AG04449 (cell line): ENCODE data around the gene MRPL50.
"Not testable (repeated sequence)": the region's sequence is repeated elsewhere in the genome, so short reads cannot be mapped to it uniquely, and the experiment has no call there.

Experiments
- CTCF ChIA-PET: fragments of 350-600 bp; formaldehyde crosslinking; extraction: SDS; loops from one replicate; lab custom pipeline; 2021; ENCODE audit warnings: antibody characterized with exemption; lab: Yijun Ruan, JAX
- POLR2A ChIA-PET: fragments of 400-600, 350-600 bp; formaldehyde crosslinking; extraction: SDS; loops from one replicate; lab custom pipeline; 2020; ENCODE audit warnings: antibody characterized with exemption, inconsistent platforms; lab: Yijun Ruan, JAX
- DNase-seq: peaks from one replicate; pipeline ENCODE4 v3.0.0-alpha.2; 2010; ENCODE audit warnings: low read depth, low spot score
- H3K4me3 ChIP-seq: 2 replicates; pipeline ENCODE4 v1.5.1; 2011; ENCODE audit warnings: low read depth, mild to moderate bottlenecking, control low read depth, low read length
- CTCF ChIP-seq: IDR thresholded peaks from one replicate; pipeline ENCODE4 v1.5.1; 2011; ENCODE audit warnings: mild to moderate bottlenecking, moderate library complexity, low read length, control low read depth, inconsistent platforms; ENCODE audit not compliant: insufficient read depth; ENCODE audit errors: missing control alignments

MRPL50 gene

DNA sequence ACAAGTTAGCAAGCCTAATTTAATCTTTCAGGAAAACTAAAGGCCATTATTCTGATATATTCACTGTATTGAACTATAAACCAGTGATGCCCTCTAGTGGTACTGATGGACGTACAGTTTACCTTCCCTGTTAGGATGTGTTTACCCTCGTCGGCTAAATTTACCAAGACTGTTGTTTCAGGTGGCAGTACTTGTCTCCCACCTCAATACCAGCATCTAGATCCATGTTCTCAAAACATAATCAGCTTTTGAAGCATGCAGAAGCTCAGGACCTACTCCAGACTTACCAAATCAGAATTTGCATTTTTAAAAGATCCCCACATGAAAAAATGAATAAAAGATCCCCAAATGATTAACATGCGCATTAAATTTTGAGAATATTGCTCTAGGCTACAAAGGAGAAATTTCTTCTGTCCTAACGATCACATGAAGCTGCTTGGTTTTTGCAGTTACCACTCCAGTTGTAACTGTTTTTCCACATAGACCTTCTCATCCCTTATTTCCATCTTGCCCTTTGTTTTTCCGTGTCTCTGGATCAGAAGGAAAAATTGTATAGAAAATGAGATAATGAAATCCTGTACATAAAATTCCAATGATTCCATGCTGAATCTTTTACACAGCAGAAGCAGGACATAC lies 10.4 kb downstream of the MRPL50 start:
- peak; percentile 65 for TF ChIP-seq CTCF
- no peak overlapping the region for H3K4me3 ChIP-seq
- DNase-seq: no peak
- CTCF ChIA-PET: interaction anchor here (0.6 to 3.9 kb wide), 25 partner anchors 8 to 1361 kb away, joined by 3 to 77 read pairs (median 3); partner anchors contain the start of genes MRPL50, RNF20 and ZNF189
- POLR2A ChIA-PET: interaction anchor here (1.2 kb wide), 1 partner anchor 11 kb away, joined by 3 read pairs; the partner anchor contains the start of genes MRPL50 and ZNF189

DNA sequence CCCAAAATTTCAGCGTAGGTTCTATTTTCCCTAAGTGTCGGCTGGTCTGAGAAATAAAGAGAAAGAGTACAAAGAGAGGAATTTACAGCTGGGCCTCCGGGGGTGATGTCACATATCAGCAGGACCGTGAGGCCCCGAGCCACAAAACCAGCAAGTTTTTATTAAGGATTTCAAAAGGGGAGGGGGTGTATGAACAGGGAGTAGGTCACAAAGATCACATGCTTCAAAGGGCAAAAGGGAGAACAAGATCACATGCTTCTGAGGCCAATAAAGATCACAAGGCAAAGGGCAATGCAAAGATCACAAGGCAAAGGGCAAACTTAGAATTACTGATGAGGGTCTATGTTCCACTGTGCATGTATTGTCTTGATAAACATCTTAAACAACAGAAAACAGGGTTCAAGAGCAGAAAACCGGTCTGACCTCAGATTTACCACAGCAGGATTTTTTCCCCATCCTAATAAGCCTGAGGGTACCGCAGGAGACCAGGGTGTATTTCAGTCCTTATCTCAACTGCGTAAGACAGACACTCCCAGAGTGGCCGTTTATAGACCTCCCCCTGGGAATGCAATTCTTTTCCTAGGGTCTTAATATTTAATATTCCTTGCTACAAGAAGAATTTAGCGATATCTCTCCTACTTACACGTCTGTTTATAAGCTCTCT lies 13.4 kb downstream of the MRPL50 start, which contains the start of gene BAAT:
Gene BAAT (minus strand): TSS at position 134 of the 664 bp plus-strand sequence. CDS start 13,602 bp downstream, outside the sequence.
- CTCF ChIA-PET, H3K4me3 ChIP-seq, POLR2A ChIA-PET, DNase-seq: not testable (repeated sequence)

DNA sequence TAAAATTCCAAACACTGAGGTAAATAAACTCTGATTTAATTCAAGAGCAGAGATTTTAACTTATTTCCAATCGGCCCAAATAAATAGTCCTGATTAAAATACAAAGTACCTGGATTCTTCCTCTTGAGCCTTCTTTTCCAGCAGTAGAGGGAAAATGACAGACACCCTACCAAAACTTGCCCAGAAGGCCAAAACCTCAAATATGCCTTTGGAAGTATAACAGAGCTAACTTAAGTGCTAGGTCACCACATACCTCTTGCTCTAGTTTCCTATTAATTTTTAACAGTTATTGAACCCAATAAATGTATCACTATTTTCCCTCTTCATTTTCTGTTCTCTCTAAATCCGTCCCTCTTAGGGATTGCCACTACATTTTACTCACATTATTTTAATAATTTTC lies 15.1 kb downstream of the MRPL50 start:
- ChIA-PET POLR2A (no interaction called here), CTCF (interaction anchor here (1.1 kb wide), 1 partner anchor 264 kb away, joined by 3 read pairs; no protein-coding TSS in a partner anchor)
- TF ChIP-seq CTCF: no peak
- DNase-seq: no peak
- H3K4me3 ChIP-seq: no peak overlapping the region

- POLR2A ChIA-PET: no interaction called here
- no peak for TF ChIP-seq CTCF
Measured at GRCh38 chr9:101381833-101382342, 16.5 kb downstream of the MRPL50 start.

DNA sequence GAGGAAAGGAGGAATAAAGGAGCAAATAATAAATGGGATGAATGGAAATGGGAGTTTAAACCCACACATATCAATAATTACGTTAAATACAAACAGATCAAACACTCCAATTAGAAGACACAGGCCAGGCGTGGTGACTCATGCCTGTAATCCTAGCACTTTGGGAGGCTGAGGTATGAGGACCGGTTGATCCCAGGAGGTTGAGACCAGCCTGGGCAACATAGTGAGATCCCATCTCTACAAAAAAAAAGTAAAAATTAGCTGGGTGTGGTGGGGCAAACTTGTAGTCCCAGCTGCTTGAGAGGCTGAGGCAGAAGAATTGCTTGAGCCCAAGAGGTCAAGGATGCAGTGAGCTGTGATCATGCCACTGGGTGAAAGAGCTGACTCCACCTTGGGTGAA lies 17.3 kb downstream of the MRPL50 start:
- ChIA-PET POLR2A (no interaction called here), CTCF (interaction anchor here (1.3 kb wide), 1 partner anchor 8 kb away, joined by 9 read pairs; no protein-coding TSS in a partner anchor)
- no peak for DNase-seq
- no peak for TF ChIP-seq CTCF
- no peak overlapping the region for H3K4me3 ChIP-seq

More at GRCh38 chr9:101381833-101382342, 16.5 kb downstream of the MRPL50 start:
- CTCF ChIA-PET: interaction anchor here (0.9 kb wide), 1 partner anchor 67 kb away, joined by 3 read pairs; no protein-coding TSS in a partner anchor
- no peak for DNase-seq
- no peak overlapping the region for H3K4me3 ChIP-seq

DNA sequence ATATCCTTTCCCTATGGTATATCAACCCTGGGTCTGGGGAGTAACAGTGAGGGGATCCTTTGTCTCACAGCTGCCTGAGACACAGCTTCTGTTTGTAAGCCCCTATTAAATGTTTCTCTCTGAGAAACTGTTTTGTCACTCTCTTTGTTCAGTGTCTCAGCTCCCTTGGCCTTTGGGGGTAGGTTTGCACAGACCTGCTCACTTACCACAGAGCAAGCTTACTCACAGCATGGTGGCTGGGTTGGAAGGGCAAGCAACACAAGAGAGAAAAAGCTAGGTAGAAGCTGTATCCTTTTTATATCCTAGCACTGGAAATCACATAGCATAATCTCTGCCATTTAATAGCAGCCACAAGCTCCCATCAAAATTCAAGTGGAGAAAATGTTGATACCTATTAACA lies 18.1 kb downstream of the MRPL50 start:
- ChIA-PET POLR2A (no interaction called here), CTCF (interaction anchor here (1.3 kb wide), 1 partner anchor 9 kb away, joined by 9 read pairs; no protein-coding TSS in a partner anchor)
- no peak for TF ChIP-seq CTCF
- DNase-seq: no peak
- no peak overlapping the region for H3K4me3 ChIP-seq
